Calu3 (cell line): ENCODE data around the gene ASTE1. TPM values are rescaled to one million over a fixed set of nuclear protein-coding genes. Genes with fewer than 3 reads are reported as not detected.
A peak's percentile ranks its signal among the peaks of the same experiment; 100 is the strongest.

Source experiments
- BruUV-seq: library from RNA; stranded (reverse); fragments of 400-500 nt; replicated peaks from 2 replicates; lab custom pipeline; 2021; lab: Mats Ljungman, UMichigan
- CTCF ChIA-PET: fragments of 300-600 bp; sonication (Branson Sonifier 250); formaldehyde crosslinking; loops from one replicate; lab custom pipeline; 2022; ENCODE audit warnings: antibody characterized with exemption; lab: Charles Lee
- DNase-seq: peaks from one replicate; pipeline ENCODE4 v3.0.0; 2022
- H3K27ac Mint-ChIP-seq: one replicate; pipeline ENCODE4 v1.8.0; 2022; ENCODE audit warnings: mixed read lengths; ENCODE audit not compliant: unreplicated experiment
- H3K27me3 Mint-ChIP-seq: one replicate; pipeline ENCODE4 v1.8.0; 2022; ENCODE audit warnings: mixed read lengths; ENCODE audit not compliant: unreplicated experiment
- H3K36me3 Mint-ChIP-seq: one replicate; pipeline ENCODE4 v1.8.0; 2022; ENCODE audit warnings: mild to moderate bottlenecking, moderate library complexity, mixed read lengths; ENCODE audit not compliant: insufficient read depth, unreplicated experiment
- H3K4me1 Mint-ChIP-seq: one replicate; pipeline ENCODE4 v1.8.0; 2022; ENCODE audit warnings: mild to moderate bottlenecking, low read depth, mixed read lengths; ENCODE audit not compliant: unreplicated experiment
- H3K4me3 Mint-ChIP-seq: one replicate; pipeline ENCODE4 v1.8.0; 2022; ENCODE audit warnings: mild to moderate bottlenecking, low read depth, moderate library complexity, mixed read lengths; ENCODE audit not compliant: unreplicated experiment
- H3K9me3 Mint-ChIP-seq: one replicate; pipeline ENCODE4 v1.8.0; 2022; ENCODE audit warnings: low read depth, mixed read lengths; ENCODE audit not compliant: unreplicated experiment
- intact Hi-C: fragments of 100-400 bp; cut with micrococcal nuclease; formaldehyde crosslinking; loops from one replicate; pipeline ENCODE4 v1.10.0; 2022; ENCODE audit not compliant: unreplicated experiment
- total RNA-seq: library from RNA; stranded (reverse); gene quantifications from 2 replicates; pipeline ENCODE4 v1.2.3, GENCODE V29; 2022
- TF ChIP-seq, protein P1 (sequence below): fragments of 200-600 bp; IDR thresholded peaks from one replicate; pipeline ENCODE4 v1.8.0; 2022; ENCODE audit warnings: antibody characterized with exemption; ENCODE audit not compliant: unreplicated experiment

ASTE1 gene
- total RNA-seq, 1 experiment from 2014 or later: 12.5 TPM

- no TSS peak for BruUV-seq
- H3K27me3 Mint-ChIP-seq: no peaks in the 10 kb centered on the region
- H3K9me3 Mint-ChIP-seq: no peaks in the 10 kb centered on the region
- peak overlapping the region; percentile 10 for H3K27ac Mint-ChIP-seq
- DNase-seq: no peak
- peaks cover 32% of the 10 kb centered on the region for H3K4me1 Mint-ChIP-seq
- peaks cover 29% of the 10 kb centered on the region for H3K36me3 Mint-ChIP-seq
- H3K4me3 Mint-ChIP-seq: no peak overlapping the region
- TF ChIP-seq, protein P1, sequence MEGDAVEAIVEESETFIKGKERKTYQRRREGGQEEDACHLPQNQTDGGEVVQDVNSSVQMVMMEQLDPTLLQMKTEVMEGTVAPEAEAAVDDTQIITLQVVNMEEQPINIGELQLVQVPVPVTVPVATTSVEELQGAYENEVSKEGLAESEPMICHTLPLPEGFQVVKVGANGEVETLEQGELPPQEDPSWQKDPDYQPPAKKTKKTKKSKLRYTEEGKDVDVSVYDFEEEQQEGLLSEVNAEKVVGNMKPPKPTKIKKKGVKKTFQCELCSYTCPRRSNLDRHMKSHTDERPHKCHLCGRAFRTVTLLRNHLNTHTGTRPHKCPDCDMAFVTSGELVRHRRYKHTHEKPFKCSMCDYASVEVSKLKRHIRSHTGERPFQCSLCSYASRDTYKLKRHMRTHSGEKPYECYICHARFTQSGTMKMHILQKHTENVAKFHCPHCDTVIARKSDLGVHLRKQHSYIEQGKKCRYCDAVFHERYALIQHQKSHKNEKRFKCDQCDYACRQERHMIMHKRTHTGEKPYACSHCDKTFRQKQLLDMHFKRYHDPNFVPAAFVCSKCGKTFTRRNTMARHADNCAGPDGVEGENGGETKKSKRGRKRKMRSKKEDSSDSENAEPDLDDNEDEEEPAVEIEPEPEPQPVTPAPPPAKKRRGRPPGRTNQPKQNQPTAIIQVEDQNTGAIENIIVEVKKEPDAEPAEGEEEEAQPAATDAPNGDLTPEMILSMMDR: no peak
- CTCF ChIA-PET: interaction anchor here (0.6 kb wide), 1 partner anchor 184 kb away, joined by 3 read pairs; no protein-coding TSS in a partner anchor
- intact Hi-C loops: no loop called here
Measured at GRCh38 chr3:130968221-130968620, 58.4 kb downstream of the ASTE1 start.

DNA sequence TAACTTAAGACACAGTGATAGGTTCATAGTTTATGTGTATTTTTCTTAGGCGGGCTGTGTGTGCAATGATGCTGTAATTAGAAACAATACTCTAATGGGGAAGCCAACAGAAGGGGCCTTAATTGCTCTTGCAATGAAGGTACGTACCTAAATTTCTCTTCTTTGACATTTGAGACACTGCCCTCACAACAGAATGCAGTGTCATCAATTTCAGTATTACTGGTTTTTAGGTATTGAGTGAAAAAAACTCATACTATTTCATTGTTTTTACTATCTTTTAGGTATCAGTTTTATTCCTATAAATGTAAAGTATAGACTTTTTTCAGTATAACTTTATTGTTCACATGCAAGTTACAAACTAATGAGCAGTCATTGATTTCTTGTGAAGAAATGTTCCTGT, 59.3 kb downstream of the ASTE1 start:
- no peak for DNase-seq
- CTCF ChIA-PET: no interaction called here
- H3K4me3 Mint-ChIP-seq: no peak overlapping the region
- no peaks in the 10 kb centered on the region for H3K27me3 Mint-ChIP-seq
- intact Hi-C loops: no loop called here
- BruUV-seq: no TSS peak
- peak overlapping the region; percentile 10 for H3K27ac Mint-ChIP-seq
- H3K9me3 Mint-ChIP-seq: no peaks in the 10 kb centered on the region
- peaks cover 30% of the 10 kb centered on the region for H3K36me3 Mint-ChIP-seq
- TF ChIP-seq, protein P1: no peak
- peaks cover 41% of the 10 kb centered on the region for H3K4me1 Mint-ChIP-seq

- Mint-ChIP-seq H3K27ac (peak overlapping the region; percentile 94), H3K36me3 (peaks cover 40% of the 10 kb centered on the region), H3K4me3 (peak overlapping the region; percentile 5), H3K4me1 (peaks cover 62% of the 10 kb centered on the region), H3K27me3 (no peaks in the 10 kb centered on the region), H3K9me3 (no peaks in the 10 kb centered on the region)
- intact Hi-C loops: loop anchor here (1.0 to 5.0 kb wide), 3 partner anchors 60 to 267 kb away; no protein-coding TSS in a partner anchor
- BruUV-seq: no TSS peak
- CTCF ChIA-PET: interaction anchor here (0.7 kb wide), 1 partner anchor 70 kb away, joined by 4 read pairs; the partner anchor contains the start of gene ATP2C1
- DNase-seq: peak; percentile 72
- TF ChIP-seq, protein P1: no peak
Measured at GRCh38 chr3:130963878-130964277, 62.7 kb downstream of the ASTE1 start.

Other genes with a start within 250 kb of the ASTE1 start
- gene ATP2C1, start 132.7 kb downstream of the ASTE1 start, total RNA-seq: 267 and 361 TPM in 2 replicates
- 19.9 and 23.9 TPM in 2 replicates for gene NEK11, start 52 bp upstream of the ASTE1 start, total RNA-seq